B cell (primary cell): ENCODE data around the gene MED12L. TPM values are rescaled to one million over a fixed set of nuclear protein-coding genes. Genes with fewer than 3 reads are reported as not detected.

ENCODE experiments used
- ATAC-seq: fragments of 200-7000 bp; cut with Tn5 transposase; one replicate; pipeline ENCODE4 v1.10.0; 2021; ENCODE audit warnings: low read depth, mild to moderate bottlenecking, moderate number of reproducible peaks, moderate library complexity
- CTCF ChIA-PET: fragments of 350-600 bp; sonication (Branson Sonifier 250); formaldehyde crosslinking; loops from one replicate; lab custom pipeline; 2021; ENCODE audit warnings: antibody characterized with exemption, inconsistent platforms; lab: Charles Lee
- POLR2A ChIA-PET: fragments of 350-600 bp; sonication (Branson Sonifier 250); formaldehyde crosslinking; loops from one replicate; lab custom pipeline; 2021; ENCODE audit warnings: antibody characterized with exemption; lab: Charles Lee
- DNase-seq: peaks from one replicate; pipeline ENCODE4 v3.0.0; 2013
- H2AFZ ChIP-seq: 2 replicates; pipeline ENCODE4 v1.6.1; 2012; ENCODE audit warnings: mild to moderate bottlenecking, low read depth, low read length; ENCODE audit not compliant: insufficient read depth, poor library complexity, severe bottlenecking
- H3K27ac ChIP-seq, 2 donors: 1 replicate in 1 of 2; 2 replicates in 1 of 2; pipeline ENCODE4 v1.5.1; 2012 to 2013; ENCODE audit warnings: low read length in 2 of 2, mild to moderate bottlenecking in 2 of 2, moderate library complexity in 1 of 2
- H3K27me3 ChIP-seq, 4 experiments: fragments of 200-600 bp in 1 of 4; sonication (generic) in 1 of 4; replicated peaks in 1 of 4; 1 replicate in 2 of 4; 2 replicates in 2 of 4; pipeline versions ENCODE4 v1.6.1 to v1.7.0; 2013 to 2016; ENCODE audit warnings: low read length in 3 of 4, mild to moderate bottlenecking in 2 of 4, mixed read lengths in 1 of 4, moderate library complexity in 1 of 4; ENCODE audit not compliant: insufficient read depth in 4 of 4, control insufficient read depth in 3 of 4; ENCODE audit errors: control extremely low read depth in 1 of 4
- H3K36me3 ChIP-seq, 2 experiments: replicated peaks in 1 of 2; 1 replicate in 1 of 2; 2 replicates in 1 of 2; pipeline versions ENCODE4 v1.6.1 to v1.7.1; 2013; ENCODE audit warnings: low read length in 1 of 2; ENCODE audit not compliant: insufficient read depth in 2 of 2, control insufficient read depth in 1 of 2; ENCODE audit errors: control extremely low read depth in 1 of 2, extremely low read depth in 1 of 2
- H3K4me1 ChIP-seq, 2 donors: fragments of 200-600 bp in 1 of 2; sonication (generic) in 1 of 2; 1 replicate in 1 of 2; 2 replicates in 1 of 2; pipeline versions ENCODE4 v1.5.1 to v1.6.1; 2013 to 2017; ENCODE audit warnings: low read length in 2 of 2; ENCODE audit not compliant: control insufficient read depth in 2 of 2, insufficient read depth in 2 of 2
- H3K4me2 ChIP-seq: replicated peaks from 2 replicates; pipeline ENCODE3; 2012; ENCODE audit warnings: mild to moderate bottlenecking, low read depth, low read length; ENCODE audit not compliant: poor library complexity, severe bottlenecking
- H3K4me3 ChIP-seq, 5 experiments: fragments of 200-600 bp in 1 of 5; sonication (generic) in 1 of 5; 1 replicate in 3 of 5; 2 replicates in 2 of 5; pipeline versions ENCODE4 v1.5.1 to v1.7.0; 2011 to 2016; ENCODE audit warnings: low read length in 4 of 5, mild to moderate bottlenecking in 4 of 5, low read depth in 2 of 5, control low read depth in 1 of 5, moderate library complexity in 1 of 5; ENCODE audit not compliant: insufficient read depth in 1 of 5; ENCODE audit errors: control extremely low read depth in 1 of 5, extremely low read depth in 1 of 5
- H3K79me2 ChIP-seq: fragments of 200-600 bp; sonication (generic); one replicate; pipeline ENCODE4 v1.6.0; 2016; ENCODE audit warnings: low read length; ENCODE audit not compliant: control insufficient read depth, insufficient read depth
- H3K9ac ChIP-seq: fragments of 200-600 bp; sonication (generic); 2 replicates; pipeline ENCODE4 v1.6.1; 2017; ENCODE audit warnings: mild to moderate bottlenecking, low read length, moderate library complexity
- H3K9me3 ChIP-seq, 3 donors: one replicate each; pipeline versions ENCODE4 v1.6.1 to v1.7.1; 2013; ENCODE audit warnings: low read length in 2 of 3; ENCODE audit not compliant: control insufficient read depth in 2 of 3, insufficient read depth in 1 of 3; ENCODE audit errors: control extremely low read depth in 1 of 3
- H4K20me1 ChIP-seq: 2 replicates; pipeline ENCODE4 v1.6.0; 2012; ENCODE audit warnings: mild to moderate bottlenecking, low read length; ENCODE audit not compliant: insufficient read depth, control insufficient read depth, poor library complexity, severe bottlenecking
- H3K27ac Mint-ChIP-seq: one replicate; pipeline ENCODE4 v1.8.0; 2021; ENCODE audit warnings: mixed read lengths
- H3K27me3 Mint-ChIP-seq: one replicate; pipeline ENCODE4 v1.8.0; 2021; ENCODE audit warnings: mixed read lengths
- H3K4me1 Mint-ChIP-seq: one replicate; pipeline ENCODE4 v1.8.0; 2021; ENCODE audit warnings: mixed read lengths
- H3K4me3 Mint-ChIP-seq: one replicate; pipeline ENCODE4 v1.8.0; 2021; ENCODE audit warnings: mixed read lengths
- H3K9me3 Mint-ChIP-seq: one replicate; pipeline ENCODE4 v1.8.0; 2022; ENCODE audit warnings: mixed read lengths; ENCODE audit not compliant: insufficient read depth
- CTCF ChIP-seq: fragments of 200-600 bp; IDR thresholded peaks from one replicate; pipeline ENCODE4 v1.8.0; 2022; ENCODE audit warnings: antibody characterized with exemption, mild to moderate bottlenecking
- EZH2 ChIP-seq: IDR thresholded peaks from 2 replicates; pipeline ENCODE4 v1.6.1; 2012; ENCODE audit warnings: borderline replicate concordance, low read depth, mild to moderate bottlenecking, moderate library complexity, low read length; ENCODE audit not compliant: insufficient read depth, poor library complexity, severe bottlenecking
- WGBS: methylation state at CpG from one replicate; pipeline ENCODE4 v1.1.5; 2013; ENCODE audit warnings: missing lambda C conversion rate; ENCODE audit not compliant: insufficient coverage; 5-methylcytosine and 5-hydroxymethylcytosine counted together
- intact Hi-C: fragments of 100-400 bp; cut with micrococcal nuclease; formaldehyde crosslinking; loops from one replicate; pipeline ENCODE4 v1.10.0; 2022
- polyA plus RNA-seq: library from polyadenylated mRNA; depleted of rRNA; stranded (reverse); fragments of >200 nt; gene quantifications from 2 replicates; pipeline ENCODE4 v1.2.3, GENCODE V29; 2012
- total RNA-seq, 2 donors: library from RNA; stranded (reverse); fragments of 120-200 nt in 1 of 2; gene quantifications; 1 replicate in 1 of 2; 2 replicates in 1 of 2; pipeline versions ENCODE4 v1.2.3 to v1.2.4, GENCODE V29; 2013 to 2022

MED12L gene
- total and polyA plus RNA-seq, 2 donors (not counting 1 experiment from before 2014, with no cell fraction given) = 0.07 to 0.30 TPM

- Histone ChIP-seq H3K9me3 (no peaks in the 10 kb centered on the region), H3K36me3 (peaks cover 0 to under 1% of the 10 kb centered on the region in 2 experiments), H3K9ac (peak overlapping the region; percentile 55), H2AFZ (no peak overlapping the region), H3K4me1 (peaks cover 44 to 53% of the 10 kb centered on the region in 2 donors), H3K4me2 (peak overlapping the region; percentile 60), H3K4me3 (peak overlapping the region in 1 of 5 experiments; percentile 34), H3K27me3 (no peaks in the 10 kb centered on the region), H3K79me2 (peaks cover 60% of the 10 kb centered on the region), H3K27ac (peak overlapping the region; percentile 97 to 99), H4K20me1 (no peaks in the 10 kb centered on the region)
- intact Hi-C loops = loop anchor here (1.0 to 10.0 kb wide), 6 partner anchors 10 to 1896 kb away; partner anchors contain the start of genes RAP2B, SELENOT and SIAH2
- POLR2A ChIA-PET = interaction anchor here (1.0 to 2.3 kb wide), 4 partner anchors 10 to 38 kb away, joined by 3 to 14 read pairs (median 6); no protein-coding TSS in a partner anchor
- H3K4me1 Mint-ChIP-seq = peaks cover 66% of the 10 kb centered on the region
- 29% methylated on average over 3 of the region's 5 CpGs for WGBS
- ATAC-seq = peak; percentile 89
- peak overlapping the region; percentile 66 for H3K4me3 Mint-ChIP-seq
- no peaks in the 10 kb centered on the region for H3K27me3 Mint-ChIP-seq
- H3K27ac Mint-ChIP-seq = peak overlapping the region; percentile 99
- CTCF ChIA-PET = interaction anchor here (0.5 to 10.2 kb wide), 4 partner anchors 13 to 97 kb away, joined by 3 to 115 read pairs (median 54); partner anchors contain the start of gene P2RY14
- TF ChIP-seq CTCF (no peak), EZH2 (no peak)
- peak; percentile 95 for DNase-seq
- no peaks in the 10 kb centered on the region for H3K9me3 Mint-ChIP-seq
Measured at GRCh38 chr3:151265866-151266265, 180.4 kb downstream of the MED12L start.

- Histone ChIP-seq H4K20me1 (no peaks in the 10 kb centered on the region), H3K9me3 (no peaks in the 10 kb centered on the region), H2AFZ (no peak overlapping the region), H3K79me2 (peaks cover 58% of the 10 kb centered on the region), H3K36me3 (no peaks in the 10 kb centered on the region), H3K4me1 (peaks cover 47 to 63% of the 10 kb centered on the region in 2 donors), H3K9ac (no peak overlapping the region), H3K27ac (peak overlapping the region; percentile 97 to 99), H3K27me3 (no peaks in the 10 kb centered on the region), H3K4me3 (no peak overlapping the region), H3K4me2 (no peak overlapping the region)
- ATAC-seq (no peak), DNase-seq (no peak)
- Mint-ChIP-seq H3K27me3 (no peaks in the 10 kb centered on the region), H3K9me3 (no peaks in the 10 kb centered on the region), H3K27ac (peak overlapping the region; percentile 99), H3K4me1 (peaks cover 75% of the 10 kb centered on the region), H3K4me3 (no peak overlapping the region)
- intact Hi-C loops = loop anchor here (5.0 to 10.0 kb wide), 3 partner anchors 665 to 1895 kb away; partner anchors contain the start of genes RAP2B and SELENOT
- POLR2A ChIA-PET = interaction anchor here (0.6 to 2.3 kb wide), 2 partner anchors 9 to 635 kb away, joined by 5 to 14 read pairs; no protein-coding TSS in a partner anchor
- CTCF ChIA-PET = interaction anchor here (1.8 to 10.2 kb wide), 3 partner anchors 11 to 38 kb away, joined by 6 to 115 read pairs (median 105); partner anchors contain the start of gene P2RY14
- no peak for TF ChIP-seq EZH2
- no peak for TF ChIP-seq CTCF
- no CpG with 5 or more reads among the region's 1 CpG for WGBS
Measured at GRCh38 chr3:151267066-151267465, 181.6 kb downstream of the MED12L start.
